ENCODE data around the gene BNIP2.

GRCh38 chr15:59644756-59645155, 44.4 kb downstream of the BNIP2 start:
- TF ChIP-seq YY1 (IDR thresholded peaks at IDR 0.05; ENCODE audit: low read depth) (no peak), TAF1 (IDR thresholded peaks at IDR 0.05; ENCODE audit: low read depth) (no peak), EGR1 (IDR thresholded peaks at IDR 0.05) (no peak), MAX (IDR thresholded peaks at IDR 0.05) (no peak), CEBPB (IDR thresholded peaks at IDR 0.05) (no peak), USF1 (IDR thresholded peaks at IDR 0.05) (no peak), REST (IDR thresholded peaks at IDR 0.05; ENCODE audit: low read depth) (no peak), EP300 (IDR thresholded peaks at IDR 0.05; ENCODE audit: borderline replicate concordance) (no peak), CREB1 (IDR thresholded peaks at IDR 0.05; ENCODE audit: low read depth) (no peak), TEAD4 (IDR thresholded peaks at IDR 0.05) (no peak), RAD21 (IDR thresholded peaks at IDR 0.05; ENCODE audit: low read depth) (no peak), FOXM1 (IDR thresholded peaks at IDR 0.05; ENCODE audit: borderline replicate concordance, low read depth) (no peak)

Data from Ishikawa (cell line).